Gastroesophageal sphincter (tissue), 3 donors: Measurements from ENCODE around the gene VGLL1.

Experiments used
- CTCF ChIP-seq, 4 experiments: fragments of 200-600 bp in 2 of 4; fragments of 450-650 bp in 2 of 4; sonication (generic) in 1 of 4; IDR thresholded peaks; one replicate each; pipeline ENCODE4 v1.5.1; 2017 to 2019; ENCODE audit warnings: antibody characterized with exemption in 4 of 4, mild to moderate bottlenecking in 2 of 4, moderate library complexity in 2 of 4
- EP300 ChIP-seq: sonication (generic); formaldehyde crosslinking; IDR thresholded peaks from one replicate; pipeline ENCODE4 v1.6.1; 2017; ENCODE audit warnings: antibody characterized with exemption, mild to moderate bottlenecking
- POLR2A ChIP-seq, 2 donors: fragments of 450-650 bp; IDR thresholded peaks; one replicate each; pipeline ENCODE4 v1.6.1; 2017; ENCODE audit warnings: antibody characterized with exemption in 2 of 2, mild to moderate bottlenecking in 2 of 2, moderate library complexity in 1 of 2
- POLR2AphosphoS5 ChIP-seq: sonication (generic); formaldehyde crosslinking; IDR thresholded peaks from one replicate; pipeline ENCODE4 v1.6.1; 2017; ENCODE audit warnings: antibody characterized with exemption

DNA sequence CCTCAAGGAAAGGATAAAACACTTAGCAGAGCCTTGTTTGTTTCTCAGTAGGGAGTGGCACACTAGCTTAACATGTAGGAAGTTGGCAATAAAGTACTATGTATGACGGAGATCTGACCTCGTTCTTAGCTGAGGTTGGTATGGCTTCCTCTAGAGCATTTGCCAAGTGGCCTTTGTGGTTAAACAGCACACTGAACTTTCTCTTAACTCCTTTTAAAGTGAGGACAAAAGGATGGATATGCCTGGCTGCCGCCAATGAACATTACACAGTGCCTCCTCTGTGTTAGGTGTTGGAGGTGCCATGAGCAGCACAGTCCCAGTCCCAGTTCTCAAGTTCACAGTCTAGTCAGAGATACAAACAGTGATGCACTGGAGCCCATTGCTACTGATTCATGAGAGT, 54.4 kb downstream of the VGLL1 start:
- TF ChIP-seq EP300 (no peak), CTCF (IDR thresholded peaks at IDR 0.05) (no peak), POLR2A (IDR thresholded peaks at IDR 0.05) (no peak), POLR2AphosphoS5 (no peak)
